ENCODE results near the gene ABHD14A.

DNA sequence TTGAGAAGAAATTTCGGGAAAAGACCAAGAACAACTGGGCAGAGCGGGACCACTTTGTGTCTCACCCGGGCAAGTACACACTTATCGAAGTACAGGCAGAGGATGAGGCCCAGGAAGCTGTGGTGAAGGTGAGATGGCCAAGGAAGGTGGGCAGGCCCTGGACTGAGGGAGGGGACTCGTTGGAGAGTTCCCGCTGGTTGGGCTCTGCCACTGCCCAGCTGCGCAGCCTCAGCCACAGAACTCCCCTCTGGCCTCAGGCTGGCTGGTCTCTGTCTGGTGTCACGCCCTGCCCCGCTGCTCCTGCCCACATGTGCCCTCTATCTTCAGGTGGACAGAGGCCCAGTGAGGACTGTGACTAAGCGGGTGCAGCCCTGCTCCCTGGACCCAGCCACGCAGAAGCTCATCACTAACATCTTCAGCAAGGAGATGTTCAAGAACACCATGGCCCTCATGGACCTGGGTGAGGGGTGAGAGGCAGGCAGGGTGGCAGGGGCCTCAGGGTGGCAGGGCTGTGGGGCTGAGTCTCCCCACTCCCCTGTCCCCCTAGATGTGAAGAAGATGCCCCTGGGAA, 30.3 kb upstream of the ABHD14A start:
- TF ChIP-seq, protein P1, sequence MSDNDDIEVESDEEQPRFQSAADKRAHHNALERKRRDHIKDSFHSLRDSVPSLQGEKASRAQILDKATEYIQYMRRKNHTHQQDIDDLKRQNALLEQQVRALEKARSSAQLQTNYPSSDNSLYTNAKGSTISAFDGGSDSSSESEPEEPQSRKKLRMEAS (IDR thresholded peaks at IDR 0.05; ENCODE audit: low read depth): no peak
- TF ChIP-seq, protein P2, sequence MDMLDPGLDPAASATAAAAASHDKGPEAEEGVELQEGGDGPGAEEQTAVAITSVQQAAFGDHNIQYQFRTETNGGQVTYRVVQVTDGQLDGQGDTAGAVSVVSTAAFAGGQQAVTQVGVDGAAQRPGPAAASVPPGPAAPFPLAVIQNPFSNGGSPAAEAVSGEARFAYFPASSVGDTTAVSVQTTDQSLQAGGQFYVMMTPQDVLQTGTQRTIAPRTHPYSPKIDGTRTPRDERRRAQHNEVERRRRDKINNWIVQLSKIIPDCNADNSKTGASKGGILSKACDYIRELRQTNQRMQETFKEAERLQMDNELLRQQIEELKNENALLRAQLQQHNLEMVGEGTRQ (IDR thresholded peaks at IDR 0.05; ENCODE audit: borderline replicate concordance, low read depth, low read length): no peak
- TF ChIP-seq, protein P3, sequence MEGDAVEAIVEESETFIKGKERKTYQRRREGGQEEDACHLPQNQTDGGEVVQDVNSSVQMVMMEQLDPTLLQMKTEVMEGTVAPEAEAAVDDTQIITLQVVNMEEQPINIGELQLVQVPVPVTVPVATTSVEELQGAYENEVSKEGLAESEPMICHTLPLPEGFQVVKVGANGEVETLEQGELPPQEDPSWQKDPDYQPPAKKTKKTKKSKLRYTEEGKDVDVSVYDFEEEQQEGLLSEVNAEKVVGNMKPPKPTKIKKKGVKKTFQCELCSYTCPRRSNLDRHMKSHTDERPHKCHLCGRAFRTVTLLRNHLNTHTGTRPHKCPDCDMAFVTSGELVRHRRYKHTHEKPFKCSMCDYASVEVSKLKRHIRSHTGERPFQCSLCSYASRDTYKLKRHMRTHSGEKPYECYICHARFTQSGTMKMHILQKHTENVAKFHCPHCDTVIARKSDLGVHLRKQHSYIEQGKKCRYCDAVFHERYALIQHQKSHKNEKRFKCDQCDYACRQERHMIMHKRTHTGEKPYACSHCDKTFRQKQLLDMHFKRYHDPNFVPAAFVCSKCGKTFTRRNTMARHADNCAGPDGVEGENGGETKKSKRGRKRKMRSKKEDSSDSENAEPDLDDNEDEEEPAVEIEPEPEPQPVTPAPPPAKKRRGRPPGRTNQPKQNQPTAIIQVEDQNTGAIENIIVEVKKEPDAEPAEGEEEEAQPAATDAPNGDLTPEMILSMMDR (IDR thresholded peaks at IDR 0.05): no peak
- TF ChIP-seq TAF1 (IDR thresholded peaks at IDR 0.05; ENCODE audit: borderline replicate concordance, low read depth, low read length): no peak

Data from SK-N-SH (cell line).